PC-9 (cell line): ENCODE data around the gene PRPF4.

Source experiments
- EZH2 ChIP-seq: fragments of 200-600 bp; sonication (generic); IDR thresholded peaks from 2 replicates; pipeline ENCODE4 v1.8.0; 2017; ENCODE audit warnings: antibody characterized with exemption, low read depth
- TF ChIP-seq, protein P1 (sequence below): fragments of 200-600 bp; sonication (generic); conservative IDR thresholded peaks from 2 replicates; pipeline ENCODE4 v1.6.1; 2017; ENCODE audit warnings: mixed run types, antibody characterized with exemption, mild to moderate bottlenecking, moderate library complexity

- TF ChIP-seq, protein P1, sequence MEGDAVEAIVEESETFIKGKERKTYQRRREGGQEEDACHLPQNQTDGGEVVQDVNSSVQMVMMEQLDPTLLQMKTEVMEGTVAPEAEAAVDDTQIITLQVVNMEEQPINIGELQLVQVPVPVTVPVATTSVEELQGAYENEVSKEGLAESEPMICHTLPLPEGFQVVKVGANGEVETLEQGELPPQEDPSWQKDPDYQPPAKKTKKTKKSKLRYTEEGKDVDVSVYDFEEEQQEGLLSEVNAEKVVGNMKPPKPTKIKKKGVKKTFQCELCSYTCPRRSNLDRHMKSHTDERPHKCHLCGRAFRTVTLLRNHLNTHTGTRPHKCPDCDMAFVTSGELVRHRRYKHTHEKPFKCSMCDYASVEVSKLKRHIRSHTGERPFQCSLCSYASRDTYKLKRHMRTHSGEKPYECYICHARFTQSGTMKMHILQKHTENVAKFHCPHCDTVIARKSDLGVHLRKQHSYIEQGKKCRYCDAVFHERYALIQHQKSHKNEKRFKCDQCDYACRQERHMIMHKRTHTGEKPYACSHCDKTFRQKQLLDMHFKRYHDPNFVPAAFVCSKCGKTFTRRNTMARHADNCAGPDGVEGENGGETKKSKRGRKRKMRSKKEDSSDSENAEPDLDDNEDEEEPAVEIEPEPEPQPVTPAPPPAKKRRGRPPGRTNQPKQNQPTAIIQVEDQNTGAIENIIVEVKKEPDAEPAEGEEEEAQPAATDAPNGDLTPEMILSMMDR, result no peak
- TF ChIP-seq EZH2, result no peak
Observed at GRCh38 chr9:113320051-113320450, 44.6 kb downstream of the PRPF4 start.
